ENCODE measurements around the gene NDUFB10. TPM values are rescaled to one million over a fixed set of nuclear protein-coding genes. Genes with fewer than 3 reads are reported as not detected.

Gene NDUFB10
- total RNA-seq, 2 donors from 2014 or later = 95.0 to 103 TPM

DNA sequence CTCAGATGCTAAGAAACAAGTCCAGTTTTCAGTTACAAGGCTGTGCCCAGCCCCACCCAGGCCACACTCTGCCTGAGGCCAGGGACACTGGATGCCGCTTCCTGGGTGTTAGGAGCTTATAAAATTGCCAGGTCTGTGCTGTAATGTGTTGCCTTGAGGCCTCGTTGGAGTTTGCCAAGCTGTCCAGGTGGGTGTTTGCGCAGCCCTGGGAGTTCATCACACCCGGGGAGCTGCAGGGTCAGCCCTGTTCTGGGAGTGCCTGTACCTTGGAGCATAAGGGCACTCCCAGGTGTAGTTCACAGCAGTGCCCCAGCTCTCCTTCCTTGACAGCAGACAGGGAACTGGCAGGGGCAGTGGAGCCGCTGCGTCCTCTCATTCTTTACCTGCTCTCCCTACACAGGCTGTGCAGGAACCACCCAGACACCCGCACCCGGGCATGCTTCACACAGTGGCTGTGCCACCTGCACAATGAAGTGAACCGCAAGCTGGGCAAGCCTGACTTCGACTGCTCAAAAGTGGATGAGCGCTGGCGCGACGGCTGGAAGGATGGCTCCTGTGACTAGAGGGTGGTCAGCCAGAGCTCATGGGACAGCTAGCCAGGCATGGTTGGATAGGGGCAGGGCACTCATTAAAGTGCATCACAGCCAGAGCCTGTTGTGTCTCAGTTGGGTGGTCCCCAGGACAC, 26.3 kb downstream of the NDUFB10 start:
- Mint-ChIP-seq H3K27me3 (peaks cover 0 to 8% of the 10 kb centered on the region in 2 donors), H3K36me3 (no peaks in the 10 kb centered on the region), H3K27ac (peak overlapping the region in 1 of 2 donors; percentile 28), H3K4me3 (peak overlapping the region; percentile 75), H3K4me1 (ENCODE audit: low read depth in 2 of 2) (peaks cover 0 to 24% of the 10 kb centered on the region in 2 donors), H3K9me3 (no peaks in the 10 kb centered on the region)
- ATAC-seq (no peak), DNase-seq (ENCODE audit: low spot score) (no peak)

- ATAC-seq (no peak), DNase-seq (ENCODE audit: low spot score) (no peak)
- H3K4me3 Mint-ChIP-seq = no peak overlapping the region
- H3K4me1 Mint-ChIP-seq (ENCODE audit: low read depth in 2 of 2) = peaks cover 0 to 32% of the 10 kb centered on the region in 2 donors
- H3K27ac Mint-ChIP-seq = no peak overlapping the region
- H3K36me3 Mint-ChIP-seq = no peaks in the 10 kb centered on the region
- H3K27me3 Mint-ChIP-seq = peaks cover 0 to 6% of the 10 kb centered on the region in 2 donors
- H3K9me3 Mint-ChIP-seq = no peaks in the 10 kb centered on the region
These were observed 27.9 kb downstream of the NDUFB10 start for GRCh38 chr16:1987198-1987597.

- peak within 1 kb of the TSS; percentile 65 to 69 for H3K27ac Mint-ChIP-seq
- no peaks in the 10 kb centered on the region for H3K27me3 Mint-ChIP-seq
- peak within 1 kb of the TSS; percentile 80 for H3K4me3 Mint-ChIP-seq
- H3K4me1 Mint-ChIP-seq (ENCODE audit: low read depth in 2 of 2) = peaks cover 11 to 32% of the 10 kb centered on the region in 2 donors
- no peaks in the 10 kb centered on the region for H3K9me3 Mint-ChIP-seq
- ATAC-seq (no peak), DNase-seq (ENCODE audit: low spot score) (no peak)
- no peaks in the 10 kb centered on the region for H3K36me3 Mint-ChIP-seq
These were observed 30.1 kb downstream of the NDUFB10 start, which contains the start of gene SYNGR3 for GRCh38 chr16:1989209-1990100. Gene SYNGR3, plus strand, starts transcription at chr16:1989970. Its CDS starts 133 bp downstream, at chr16:1990103.

- H3K27me3 Mint-ChIP-seq = no peaks in the 10 kb centered on the region
- no peak overlapping the region for H3K4me3 Mint-ChIP-seq
- DNase-seq (ENCODE audit: low spot score) (no peak), ATAC-seq (no peak)
- no peaks in the 10 kb centered on the region for H3K36me3 Mint-ChIP-seq
- no peaks in the 10 kb centered on the region for H3K9me3 Mint-ChIP-seq
- no peak overlapping the region for H3K27ac Mint-ChIP-seq
- H3K4me1 Mint-ChIP-seq (ENCODE audit: low read depth in 2 of 2) = peaks cover 11 to 28% of the 10 kb centered on the region in 2 donors
These were observed 30.7 kb downstream of the NDUFB10 start for GRCh38 chr16:1990101-1990350.

GRCh38 chr16:1990351-1991134, 31.2 kb downstream of the NDUFB10 start:
- DNase-seq (ENCODE audit: low spot score) (peak; percentile 79), ATAC-seq (no peak)
- no peaks in the 10 kb centered on the region for H3K27me3 Mint-ChIP-seq

GRCh38 chr16:1991135-1991551, 31.8 kb downstream of the NDUFB10 start:
- peak; percentile 58 to 62 for ATAC-seq
- no peaks in the 10 kb centered on the region for H3K9me3 Mint-ChIP-seq
- H3K4me3 Mint-ChIP-seq = peak overlapping the region; percentile 80
- no peaks in the 10 kb centered on the region for H3K27me3 Mint-ChIP-seq
- DNase-seq (ENCODE audit: low spot score) = peak; percentile 75
- H3K36me3 Mint-ChIP-seq = no peaks in the 10 kb centered on the region
- H3K27ac Mint-ChIP-seq = peak overlapping the region; percentile 65 to 82
- peaks cover 11 to 36% of the 10 kb centered on the region in 2 donors for H3K4me1 Mint-ChIP-seq (ENCODE audit: low read depth in 2 of 2)

More at GRCh38 chr16:1990351-1991134, 31.2 kb downstream of the NDUFB10 start:
- no peaks in the 10 kb centered on the region for H3K9me3 Mint-ChIP-seq
- peak overlapping the region; percentile 65 to 82 for H3K27ac Mint-ChIP-seq
- H3K36me3 Mint-ChIP-seq = no peaks in the 10 kb centered on the region
- peaks cover 11 to 32% of the 10 kb centered on the region in 2 donors for H3K4me1 Mint-ChIP-seq (ENCODE audit: low read depth in 2 of 2)
- peak overlapping the region; percentile 80 for H3K4me3 Mint-ChIP-seq

- Mint-ChIP-seq H3K4me1 (ENCODE audit: low read depth in 2 of 2) (peaks cover 11 to 35% of the 10 kb centered on the region in 2 donors), H3K27ac (peak overlapping the region; percentile 65 to 82), H3K4me3 (peak overlapping the region; percentile 80), H3K9me3 (no peaks in the 10 kb centered on the region), H3K27me3 (no peaks in the 10 kb centered on the region), H3K36me3 (no peaks in the 10 kb centered on the region)
- DNase-seq (ENCODE audit: low spot score) (no peak), ATAC-seq (no peak)
These were observed 32.2 kb downstream of the NDUFB10 start for GRCh38 chr16:1991588-1991947.

DNA sequence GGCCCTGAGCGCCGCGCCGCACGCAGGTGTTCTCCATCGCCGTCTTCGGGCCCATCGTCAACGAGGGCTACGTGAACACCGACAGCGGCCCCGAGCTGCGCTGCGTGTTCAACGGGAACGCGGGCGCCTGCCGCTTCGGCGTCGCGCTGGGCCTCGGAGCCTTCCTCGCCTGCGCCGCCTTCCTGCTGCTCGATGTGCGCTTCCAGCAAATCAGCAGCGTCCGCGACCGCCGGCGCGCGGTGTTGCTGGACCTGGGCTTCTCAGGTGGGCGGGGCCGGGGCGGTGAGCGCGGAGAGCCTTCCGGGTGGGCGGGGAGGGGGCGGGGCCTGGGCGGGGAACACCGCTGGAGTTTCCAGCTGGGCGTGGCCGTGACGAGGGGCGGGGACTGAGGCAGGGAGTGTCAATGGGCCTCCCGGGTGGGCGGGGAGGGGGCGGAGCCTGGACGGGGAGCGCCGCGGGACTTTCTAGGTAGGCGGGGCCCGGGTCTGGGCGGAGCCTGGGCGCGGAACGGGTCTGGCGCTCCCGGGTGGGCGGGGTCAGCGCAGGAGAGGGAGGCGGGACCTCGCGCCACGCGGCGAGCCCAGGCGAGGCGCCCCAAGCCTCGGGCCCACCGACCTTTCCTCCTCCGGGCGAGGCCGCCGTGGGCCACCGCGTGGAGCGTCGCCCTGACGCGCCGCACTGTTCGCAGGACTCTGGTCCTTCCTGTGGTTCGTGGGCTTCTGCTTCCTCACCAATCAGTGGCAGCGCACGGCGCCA, 32.8 kb downstream of the NDUFB10 start:
- H3K9me3 Mint-ChIP-seq = no peaks in the 10 kb centered on the region
- peak; percentile 97 for DNase-seq (ENCODE audit: low spot score)
- no peaks in the 10 kb centered on the region for H3K36me3 Mint-ChIP-seq
- ATAC-seq = peak; percentile 88 to 92
- H3K4me3 Mint-ChIP-seq = peak overlapping the region; percentile 80
- peaks cover 11 to 34% of the 10 kb centered on the region in 2 donors for H3K4me1 Mint-ChIP-seq (ENCODE audit: low read depth in 2 of 2)
- H3K27ac Mint-ChIP-seq = peak overlapping the region; percentile 65 to 82
- no peaks in the 10 kb centered on the region for H3K27me3 Mint-ChIP-seq

GRCh38 chr16:1992704-1993317, 33.5 kb downstream of the NDUFB10 start:
- Mint-ChIP-seq H3K4me1 (ENCODE audit: low read depth in 2 of 2) (peaks cover 11 to 37% of the 10 kb centered on the region in 2 donors), H3K27ac (no peak overlapping the region), H3K9me3 (no peaks in the 10 kb centered on the region), H3K36me3 (no peaks in the 10 kb centered on the region), H3K27me3 (no peaks in the 10 kb centered on the region), H3K4me3 (no peak overlapping the region)
- no peak for DNase-seq (ENCODE audit: low spot score)
- no peak for ATAC-seq

GRCh38 chr16:1993731-1994131, 34.4 kb downstream of the NDUFB10 start:
- DNase-seq (ENCODE audit: low spot score) = no peak
- Mint-ChIP-seq H3K4me3 (peak overlapping the region; percentile 67), H3K27me3 (no peaks in the 10 kb centered on the region), H3K9me3 (no peaks in the 10 kb centered on the region), H3K36me3 (no peaks in the 10 kb centered on the region), H3K27ac (peak overlapping the region; percentile 25 to 57), H3K4me1 (ENCODE audit: low read depth in 2 of 2) (peaks cover 11 to 37% of the 10 kb centered on the region in 2 donors)
- ATAC-seq = peak in 1 of 2 donors; percentile 19

GRCh38 chr16:1997494-1998359, 38.4 kb downstream of the NDUFB10 start:
- ATAC-seq (no peak), DNase-seq (ENCODE audit: low spot score) (no peak)
- Mint-ChIP-seq H3K27ac (peak overlapping the region in 1 of 2 donors; percentile 39), H3K9me3 (no peaks in the 10 kb centered on the region), H3K4me3 (no peak overlapping the region), H3K36me3 (no peaks in the 10 kb centered on the region), H3K4me1 (ENCODE audit: low read depth in 2 of 2) (peaks cover 11 to 28% of the 10 kb centered on the region in 2 donors), H3K27me3 (no peaks in the 10 kb centered on the region)

DNA sequence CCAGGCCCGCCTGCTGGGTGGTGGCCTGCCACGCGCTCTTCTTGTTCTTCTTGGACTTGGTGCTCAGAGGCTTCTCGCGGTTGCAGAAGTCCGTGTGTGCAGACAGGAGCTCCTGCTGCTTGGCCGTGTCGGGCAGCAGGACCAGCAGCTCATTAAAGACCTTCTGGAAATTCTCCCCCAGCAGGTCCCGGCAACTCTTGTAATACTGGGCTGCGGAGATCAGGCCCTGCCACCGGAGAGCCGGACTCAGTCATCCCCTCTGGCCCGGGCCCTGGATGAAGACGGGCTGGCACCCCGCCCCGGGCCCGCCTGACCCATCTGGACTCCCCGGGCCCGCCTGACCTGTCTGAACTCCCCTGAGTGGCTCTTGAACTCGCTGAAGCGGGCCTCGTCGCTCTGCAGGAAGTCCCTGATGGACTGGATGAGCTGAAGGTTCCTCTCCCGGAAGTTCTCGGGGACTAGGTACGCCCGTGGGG, 39.1 kb downstream of the NDUFB10 start:
- peaks cover 9 to 27% of the 10 kb centered on the region in 2 donors for H3K4me1 Mint-ChIP-seq (ENCODE audit: low read depth in 2 of 2)
- no peaks in the 10 kb centered on the region for H3K27me3 Mint-ChIP-seq
- no peak overlapping the region for H3K4me3 Mint-ChIP-seq
- no peak overlapping the region for H3K27ac Mint-ChIP-seq
- no peaks in the 10 kb centered on the region for H3K9me3 Mint-ChIP-seq
- H3K36me3 Mint-ChIP-seq = no peaks in the 10 kb centered on the region
- DNase-seq (ENCODE audit: low spot score) (no peak), ATAC-seq (no peak)

All from natural killer cell treated with Interleukin-12 subunit alpha and Interleukin-12 subunit beta and Interleukin-15 and Interleukin-18, amount 100 ng/mL, for 72 hours (primary cell).